ENCODE measurements around the gene EIF2S2.

Gene EIF2S2

DNA sequence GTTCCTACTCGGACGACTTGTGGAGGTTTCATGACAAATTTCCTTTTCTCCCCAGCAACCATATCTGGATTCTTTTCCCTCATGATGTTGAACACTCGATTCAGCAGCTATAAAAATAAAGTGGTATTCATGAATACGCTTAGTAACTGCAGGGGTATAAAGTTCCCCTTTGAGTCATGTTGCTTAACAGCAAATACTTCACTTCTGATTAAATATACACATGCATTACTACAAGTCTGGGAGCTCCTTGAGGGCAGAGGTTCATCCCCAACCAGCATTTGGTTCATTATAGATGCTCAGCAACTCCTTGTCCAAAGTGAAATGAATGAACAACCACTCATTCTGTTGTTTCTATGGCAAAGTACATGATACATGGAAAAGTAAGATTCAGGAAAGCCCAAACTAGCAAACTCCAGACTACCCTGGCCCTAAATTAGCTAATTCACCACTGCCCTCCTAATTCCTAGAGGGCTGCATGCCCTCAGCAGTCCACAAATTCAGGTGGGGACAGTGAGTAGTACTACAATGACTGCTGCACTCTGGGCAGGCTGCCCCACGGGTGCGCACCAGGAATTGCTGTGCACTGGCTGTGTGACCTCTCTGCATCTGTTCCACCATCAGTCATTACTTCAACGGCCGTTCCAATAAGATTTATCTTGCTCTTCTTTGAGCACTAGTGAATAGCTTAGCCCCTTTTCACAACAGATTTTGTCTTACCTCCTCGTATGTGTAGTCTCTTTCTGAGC lies 15.2 kb downstream of the EIF2S2 start:
- in situ Hi-C loops (cut with HindIII; ENCODE audit: low sequenced_read_pairs) = no loop called here
- no peak overlapping the region for H3K4me3 ChIP-seq (ENCODE audit: low read depth, low read length)
- DNase-seq (ENCODE audit: low read depth, low spot score) = peak; percentile 10
- no peak for TF ChIP-seq CTCF (IDR thresholded peaks at IDR 0.05; ENCODE audit: low read depth, low read length)

- no peak for DNase-seq (ENCODE audit: low read depth, low spot score)
- no peak for TF ChIP-seq CTCF (IDR thresholded peaks at IDR 0.05; ENCODE audit: low read depth, low read length)
- no peak overlapping the region for H3K4me3 ChIP-seq (ENCODE audit: low read depth, low read length)
- in situ Hi-C loops (cut with HindIII; ENCODE audit: low sequenced_read_pairs) = no loop called here
Observed at GRCh38 chr20:34095825-34096224, 16.2 kb downstream of the EIF2S2 start.

DNA sequence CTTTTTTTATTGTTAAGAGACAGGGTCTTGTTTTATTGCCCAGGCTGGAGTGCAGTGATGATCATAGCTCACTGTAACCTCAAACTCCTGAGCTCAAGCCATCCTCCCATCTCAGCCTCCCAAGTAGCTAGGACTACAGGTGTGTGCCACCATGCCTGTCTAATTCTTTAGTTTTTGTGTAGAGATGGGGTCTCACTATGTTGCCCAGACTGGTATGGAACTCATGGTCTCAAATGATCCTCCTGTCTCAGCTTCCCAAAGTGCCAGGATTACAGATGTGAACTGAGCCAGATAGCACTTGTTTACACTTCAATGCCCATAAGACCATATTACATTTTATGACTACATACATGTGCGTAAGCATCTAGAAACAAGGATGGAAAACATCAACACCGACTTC lies 18.1 kb downstream of the EIF2S2 start:
- TF ChIP-seq CTCF (IDR thresholded peaks at IDR 0.05; ENCODE audit: low read depth, low read length) = no peak
- DNase-seq (ENCODE audit: low read depth, low spot score) = no peak
- in situ Hi-C loops (cut with HindIII; ENCODE audit: low sequenced_read_pairs) = no loop called here
- no peak overlapping the region for H3K4me3 ChIP-seq (ENCODE audit: low read depth, low read length)

- no peak for TF ChIP-seq CTCF (IDR thresholded peaks at IDR 0.05; ENCODE audit: low read depth, low read length)
- no peak for DNase-seq (ENCODE audit: low read depth, low spot score)
- in situ Hi-C loops (cut with HindIII; ENCODE audit: low sequenced_read_pairs) = no loop called here
- H3K4me3 ChIP-seq (ENCODE audit: low read depth, low read length) = no peak overlapping the region
Observed at GRCh38 chr20:34091637-34092200, 20.3 kb downstream of the EIF2S2 start.

- TF ChIP-seq CTCF (IDR thresholded peaks at IDR 0.05; ENCODE audit: low read depth, low read length) = no peak
- in situ Hi-C loops (cut with HindIII; ENCODE audit: low sequenced_read_pairs) = no loop called here
- no peak overlapping the region for H3K4me3 ChIP-seq (ENCODE audit: low read depth, low read length)
- DNase-seq (ENCODE audit: low read depth, low spot score) = no peak
Observed at GRCh38 chr20:34090645-34091044, 21.4 kb downstream of the EIF2S2 start.

DNA sequence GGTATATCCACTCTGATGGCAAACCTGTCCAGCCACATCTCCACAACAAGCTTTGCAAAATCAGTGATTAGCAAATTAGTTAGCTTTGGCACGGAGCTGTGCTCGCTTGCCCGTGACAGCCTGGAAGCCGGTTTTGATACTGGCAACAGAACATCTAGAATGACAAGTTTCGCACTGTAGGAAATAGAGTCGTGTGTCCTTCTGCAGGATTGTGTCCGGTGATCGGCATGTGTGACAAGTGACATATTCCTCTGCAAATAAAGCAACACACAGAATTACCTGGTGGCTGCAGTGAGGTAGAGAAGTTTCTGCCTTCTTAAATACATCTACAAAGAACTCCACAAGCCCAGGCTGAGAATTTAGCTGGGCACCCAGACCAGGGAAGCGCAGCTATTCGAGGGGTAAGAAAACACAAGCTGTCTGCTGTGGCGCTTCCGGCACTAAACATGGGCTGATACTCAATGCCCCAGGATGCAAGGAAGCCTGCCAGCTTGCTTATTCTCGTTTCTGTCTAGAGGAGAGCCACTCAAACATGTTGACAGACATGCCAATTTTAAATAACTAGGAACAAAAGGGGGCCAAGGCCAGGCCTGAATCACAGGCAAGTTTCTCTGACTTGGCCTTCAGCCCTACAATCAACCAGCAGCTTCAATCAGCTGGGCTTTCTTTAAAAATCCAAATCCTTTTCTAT lies 22.2 kb downstream of the EIF2S2 start:
- in situ Hi-C loops (cut with HindIII; ENCODE audit: low sequenced_read_pairs) = no loop called here
- no peak for TF ChIP-seq CTCF (IDR thresholded peaks at IDR 0.05; ENCODE audit: low read depth, low read length)
- H3K4me3 ChIP-seq (ENCODE audit: low read depth, low read length) = no peak overlapping the region
- no peak for DNase-seq (ENCODE audit: low read depth, low spot score)
